OCI-LY7 (cell line): ENCODE results near the gene AKAP13. TPM values are rescaled to one million over a fixed set of nuclear protein-coding genes. Genes with fewer than 3 reads are reported as not detected.

Experiments
- BruUV-seq: library from RNA; stranded (reverse); fragments of 400-500 nt; replicated peaks from 2 replicates; lab custom pipeline; 2021; lab: Mats Ljungman, UMichigan
- CTCF ChIA-PET: fragments of 300-600 bp; sonication (Branson Sonifier 250); formaldehyde crosslinking; loops from one replicate; lab custom pipeline; 2022; ENCODE audit warnings: antibody characterized with exemption; ENCODE audit not compliant: unreplicated experiment; lab: Charles Lee
- POLR2A ChIA-PET: fragments of 300-600 bp; sonication (Branson Sonifier 250); formaldehyde crosslinking; loops from one replicate; lab custom pipeline; 2022; ENCODE audit warnings: antibody characterized with exemption; lab: Charles Lee
- DNase-seq: peaks from one replicate; pipeline ENCODE4 v3.0.0-alpha.2; 2015; ENCODE audit warnings: low spot score
- H2AFZ ChIP-seq: fragments of 200-600 bp; sonication (generic), shearing (Covaris generic); 2 replicates; pipeline ENCODE4 v1.6.1; 2014; ENCODE audit warnings: mild to moderate bottlenecking, antibody characterized with exemption, low read length, moderate library complexity
- H3K27ac ChIP-seq: fragments of 200-600 bp; sonication (generic); 2 replicates; pipeline ENCODE4 v1.5.1; 2014; ENCODE audit warnings: mixed run types, low read depth, mild to moderate bottlenecking, moderate library complexity, low read length, inconsistent platforms; ENCODE audit not compliant: poor library complexity, severe bottlenecking
- H3K36me3 ChIP-seq: fragments of 200-600 bp; sonication (generic); 2 replicates; pipeline ENCODE4 v1.6.1; 2014; ENCODE audit warnings: mild to moderate bottlenecking, antibody characterized with exemption, low read length, moderate library complexity, mixed read lengths; ENCODE audit not compliant: insufficient read depth
- H3K4me1 ChIP-seq: fragments of 200-600 bp; sonication (generic); 2 replicates; pipeline ENCODE4 v1.5.1; 2014; ENCODE audit warnings: mild to moderate bottlenecking, low read length; ENCODE audit not compliant: insufficient read depth, poor library complexity, severe bottlenecking
- H3K4me2 ChIP-seq: fragments of 200-600 bp; sonication (generic); 2 replicates; pipeline ENCODE4 v1.6.1; 2014; ENCODE audit warnings: mild to moderate bottlenecking, low read length
- H3K4me3 ChIP-seq: fragments of 200-600 bp; sonication (generic); 2 replicates; pipeline ENCODE4 v1.5.1; 2014; ENCODE audit warnings: mild to moderate bottlenecking, low read depth, low read length; ENCODE audit not compliant: poor library complexity, severe bottlenecking
- H3K79me2 ChIP-seq: fragments of 200-600 bp; sonication (generic); 2 replicates; pipeline ENCODE4 v1.6.1; 2016; ENCODE audit warnings: low read depth, mild to moderate bottlenecking, low read length, moderate library complexity, mixed read lengths; ENCODE audit not compliant: insufficient read depth
- H3K9me2 ChIP-seq: fragments of 200-600 bp; sonication (generic); 2 replicates; pipeline ENCODE4 v1.6.1; 2016; ENCODE audit warnings: mild to moderate bottlenecking, low read length, mixed read lengths; ENCODE audit not compliant: insufficient read depth
- H3K9me3 ChIP-seq: fragments of 200-600 bp; sonication (generic); 2 replicates; pipeline ENCODE4 v1.6.1; 2014; ENCODE audit warnings: mild to moderate bottlenecking, mixed run types, low read length, mixed read lengths
- H4K20me1 ChIP-seq: fragments of 200-600 bp; sonication (generic); 2 replicates; pipeline ENCODE4 v1.6.1; 2014; ENCODE audit warnings: mild to moderate bottlenecking, antibody characterized with exemption, low read length, moderate library complexity, mixed read lengths; ENCODE audit not compliant: insufficient read depth
- CTCF ChIP-seq: fragments of 200-600 bp; sonication (generic); conservative IDR thresholded peaks from 2 replicates; pipeline ENCODE4 v1.5.1; 2014; ENCODE audit warnings: mild to moderate bottlenecking, antibody characterized with exemption, low read length, moderate library complexity, mixed read lengths
- EZH2phosphoT487 ChIP-seq: fragments of 200-600 bp; sonication (generic); IDR thresholded peaks from 2 replicates; pipeline ENCODE4 v1.6.1; 2018; ENCODE audit warnings: low read depth, borderline replicate concordance, mild to moderate bottlenecking, mixed run types, antibody characterized with exemption, low read length, moderate library complexity, mixed read lengths
- intact Hi-C: fragments of 100-400 bp; cut with micrococcal nuclease; formaldehyde crosslinking; loops from one replicate; pipeline ENCODE4 v1.10.0; 2022; ENCODE audit not compliant: unreplicated experiment
- total RNA-seq, 2 experiments: library from RNA; depleted of rRNA in 1 of 2; stranded (reverse); fragments of >200 nt in 1 of 2; shearing (Covaris generic) in 1 of 2; gene quantifications; 2 replicates each; pipeline ENCODE4 v1.2.3, GENCODE V29; 2014 to 2022

The AKAP13 gene
- total RNA-seq, 2 experiments from 2014 or later, result 140 to 250 TPM

GRCh38 chr15:85365980-85366379, 14.4 kb upstream of the AKAP13 start:
- TF ChIP-seq EZH2phosphoT487 (no peak), CTCF (no peak)
- H3K79me2 ChIP-seq, result no peaks in the 10 kb centered on the region
- H3K36me3 ChIP-seq, result no peaks in the 10 kb centered on the region
- ChIA-PET POLR2A (interaction anchor here (0.5 to 1.0 kb wide), 5 partner anchors 12 to 614 kb away, joined by 3 to 7 read pairs (median 4); no protein-coding TSS in a partner anchor), CTCF (no interaction called here)
- no peak for DNase-seq
- no peak overlapping the region for H3K27ac ChIP-seq
- peaks cover 13% of the 10 kb centered on the region for H3K4me1 ChIP-seq
- H3K4me3 ChIP-seq, result no peak overlapping the region
- no peaks in the 10 kb centered on the region for H3K9me3 ChIP-seq
- no peaks in the 10 kb centered on the region for H3K9me2 ChIP-seq
- H2AFZ ChIP-seq, result no peak overlapping the region
- no peaks in the 10 kb centered on the region for H4K20me1 ChIP-seq
- intact Hi-C loops, result no loop called here
- H3K4me2 ChIP-seq, result no peak overlapping the region
- BruUV-seq, result no TSS peak

DNA sequence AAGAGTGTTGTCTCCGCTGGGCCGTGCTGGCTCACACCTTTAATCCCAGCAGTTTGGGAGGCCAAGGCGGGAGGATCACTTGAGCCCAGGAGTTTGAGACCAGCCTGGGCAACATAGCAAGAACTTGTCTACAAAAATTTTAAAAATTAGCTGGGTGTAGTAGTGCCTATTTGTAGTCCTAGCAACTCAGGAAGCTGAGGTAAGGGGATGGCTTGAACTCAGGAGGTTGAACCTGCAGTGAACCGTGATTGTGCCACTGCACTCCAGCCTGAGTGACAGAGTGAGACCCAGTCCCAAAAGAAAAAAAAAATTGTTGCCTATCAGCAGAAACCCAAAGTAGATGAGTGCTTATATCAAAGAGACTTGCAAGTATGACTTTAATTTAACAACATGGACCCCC, 12.7 kb upstream of the AKAP13 start:
- no peak overlapping the region for H2AFZ ChIP-seq
- peaks cover 3% of the 10 kb centered on the region for H3K4me1 ChIP-seq
- DNase-seq, result no peak
- no peaks in the 10 kb centered on the region for H3K9me3 ChIP-seq
- H3K4me2 ChIP-seq, result no peak overlapping the region
- H3K4me3 ChIP-seq, result no peak overlapping the region
- intact Hi-C loops, result no loop called here
- ChIA-PET CTCF (no interaction called here), POLR2A (interaction anchor here (0.6 to 2.8 kb wide), 5 partner anchors 9 to 47 kb away, joined by 3 to 30 read pairs (median 3); partner anchors contain the start of gene AKAP13)
- H3K9me2 ChIP-seq, result no peaks in the 10 kb centered on the region
- no TSS peak for BruUV-seq
- H3K27ac ChIP-seq, result no peak overlapping the region
- H3K36me3 ChIP-seq, result no peaks in the 10 kb centered on the region
- H3K79me2 ChIP-seq, result no peaks in the 10 kb centered on the region
- H4K20me1 ChIP-seq, result no peaks in the 10 kb centered on the region
- no peak for TF ChIP-seq EZH2phosphoT487
- TF ChIP-seq CTCF, result no peak

GRCh38 chr15:85374831-85375230, 5.6 kb upstream of the AKAP13 start:
- TF ChIP-seq EZH2phosphoT487 (no peak), CTCF (no peak)

More at GRCh38 chr15:85374831-85375230, 5.6 kb upstream of the AKAP13 start:
- POLR2A ChIA-PET, result interaction anchor here (1.0 kb wide), 1 partner anchor 11 kb away, joined by 3 read pairs; no protein-coding TSS in a partner anchor
- Histone ChIP-seq H4K20me1 (no peaks in the 10 kb centered on the region), H3K9me3 (no peaks in the 10 kb centered on the region), H2AFZ (no peak overlapping the region), H3K27ac (no peak overlapping the region), H3K79me2 (no peaks in the 10 kb centered on the region), H3K4me3 (no peak overlapping the region), H3K36me3 (no peaks in the 10 kb centered on the region), H3K4me2 (no peak overlapping the region), H3K9me2 (no peaks in the 10 kb centered on the region), H3K4me1 (peaks cover 7% of the 10 kb centered on the region)
- no TSS peak for BruUV-seq
- intact Hi-C loops, result no loop called here
- CTCF ChIA-PET, result no interaction called here
- no peak for DNase-seq
